ENCODE measurements around the gene ERCC1.
"Not testable (repeated sequence)": the region's sequence is repeated elsewhere in the genome, so short reads cannot be mapped to it uniquely, and the experiment has no call there.

The ERCC1 gene

DNA sequence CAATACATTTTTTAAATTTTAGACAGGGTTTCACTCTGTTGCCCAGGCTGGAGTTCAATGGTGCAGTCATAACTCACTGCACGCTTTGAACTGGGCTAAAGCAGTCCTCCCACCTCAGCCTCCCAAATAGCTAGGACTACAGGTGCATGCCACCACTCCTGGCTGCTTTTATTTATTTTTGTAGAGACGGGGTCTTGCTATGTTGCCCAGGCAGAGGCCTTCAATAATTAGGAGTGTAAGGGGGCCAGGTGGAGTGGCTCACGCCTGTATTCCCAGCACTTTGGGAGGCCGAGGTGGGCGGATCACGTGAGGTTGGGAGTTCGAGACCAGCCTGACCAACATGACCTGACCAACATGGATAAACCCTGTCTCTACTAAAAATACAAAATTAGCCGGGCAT is 8.8 kb upstream of the ERCC1 start:
- H3K4me1 ChIP-seq (ENCODE audit: control insufficient read depth in 1 of 2, insufficient read depth in 2 of 2, low read length in 2 of 2); H3K9ac ChIP-seq (ENCODE audit: low read depth in 1 of 2, low read length in 2 of 2); H3K9me3 ChIP-seq (ENCODE audit: control insufficient read depth in 1 of 2, low read length in 2 of 2); H3K27ac ChIP-seq (ENCODE audit: low read depth, low read length); H3K27me3 ChIP-seq (ENCODE audit: control insufficient read depth in 1 of 2, insufficient read depth in 2 of 2, low read length in 2 of 2); H3K36me3 ChIP-seq (ENCODE audit: control insufficient read depth in 1 of 2, insufficient read depth in 2 of 2, low read length in 2 of 2); H3K4me3 ChIP-seq (ENCODE audit: low read depth in 1 of 2, low read length in 2 of 2): not testable (repeated sequence)

DNA sequence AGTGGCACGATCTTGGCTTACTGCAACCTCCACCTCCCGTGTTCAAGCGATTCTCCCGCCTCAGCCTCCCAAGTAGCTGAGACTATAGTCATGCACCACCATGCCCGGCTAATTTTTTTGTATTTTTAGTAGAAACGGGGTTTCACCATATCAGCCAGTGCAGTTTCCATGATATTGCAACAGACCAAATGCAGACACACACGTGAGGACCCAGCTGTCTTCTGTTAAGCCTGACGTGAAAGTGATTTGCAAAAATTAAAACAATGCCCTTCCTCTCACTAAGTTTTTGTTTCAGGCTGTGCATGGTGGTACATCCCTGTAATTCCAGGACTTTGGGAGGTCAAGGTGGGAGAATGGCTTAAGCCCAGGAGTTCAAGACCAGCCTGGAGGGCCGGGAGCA is 7.3 kb upstream of the ERCC1 start:
- H3K27me3 ChIP-seq (ENCODE audit: control insufficient read depth in 1 of 2, insufficient read depth in 2 of 2, low read length in 2 of 2); H3K9ac ChIP-seq (ENCODE audit: low read depth in 1 of 2, low read length in 2 of 2); H3K9me3 ChIP-seq (ENCODE audit: control insufficient read depth in 1 of 2, low read length in 2 of 2); H3K27ac ChIP-seq (ENCODE audit: low read depth, low read length); H3K36me3 ChIP-seq (ENCODE audit: control insufficient read depth in 1 of 2, insufficient read depth in 2 of 2, low read length in 2 of 2); H3K4me3 ChIP-seq (ENCODE audit: low read depth in 1 of 2, low read length in 2 of 2); H3K4me1 ChIP-seq (ENCODE audit: control insufficient read depth in 1 of 2, insufficient read depth in 2 of 2, low read length in 2 of 2): not testable (repeated sequence)

DNA sequence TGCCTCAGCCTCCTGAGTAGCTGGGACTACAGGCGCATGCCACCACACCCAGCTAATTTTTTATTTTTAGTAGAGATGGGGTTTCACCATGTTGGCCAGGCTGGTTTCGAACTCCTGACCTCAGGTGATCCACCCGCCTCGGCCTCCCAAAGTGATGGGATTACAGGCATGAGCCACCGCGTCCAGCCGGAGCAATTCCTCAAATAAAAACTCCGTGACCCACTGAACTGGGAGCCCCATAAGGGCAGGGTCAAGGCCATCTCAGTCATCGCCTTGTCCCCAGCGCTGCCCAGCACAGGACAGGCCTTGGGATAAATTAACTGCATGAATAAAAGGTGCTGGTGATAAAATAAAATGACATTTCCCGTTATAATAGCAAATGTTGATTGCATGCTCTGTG is 6.2 kb upstream of the ERCC1 start:
- not testable (repeated sequence) for H3K4me3 ChIP-seq (ENCODE audit: low read depth in 1 of 2, low read length in 2 of 2); H3K4me1 ChIP-seq (ENCODE audit: control insufficient read depth in 1 of 2, insufficient read depth in 2 of 2, low read length in 2 of 2); H3K9me3 ChIP-seq (ENCODE audit: control insufficient read depth in 1 of 2, low read length in 2 of 2); H3K27me3 ChIP-seq (ENCODE audit: control insufficient read depth in 1 of 2, insufficient read depth in 2 of 2, low read length in 2 of 2); H3K9ac ChIP-seq (ENCODE audit: low read depth in 1 of 2, low read length in 2 of 2); H3K27ac ChIP-seq (ENCODE audit: low read depth, low read length); H3K36me3 ChIP-seq (ENCODE audit: control insufficient read depth in 1 of 2, insufficient read depth in 2 of 2, low read length in 2 of 2)

DNA sequence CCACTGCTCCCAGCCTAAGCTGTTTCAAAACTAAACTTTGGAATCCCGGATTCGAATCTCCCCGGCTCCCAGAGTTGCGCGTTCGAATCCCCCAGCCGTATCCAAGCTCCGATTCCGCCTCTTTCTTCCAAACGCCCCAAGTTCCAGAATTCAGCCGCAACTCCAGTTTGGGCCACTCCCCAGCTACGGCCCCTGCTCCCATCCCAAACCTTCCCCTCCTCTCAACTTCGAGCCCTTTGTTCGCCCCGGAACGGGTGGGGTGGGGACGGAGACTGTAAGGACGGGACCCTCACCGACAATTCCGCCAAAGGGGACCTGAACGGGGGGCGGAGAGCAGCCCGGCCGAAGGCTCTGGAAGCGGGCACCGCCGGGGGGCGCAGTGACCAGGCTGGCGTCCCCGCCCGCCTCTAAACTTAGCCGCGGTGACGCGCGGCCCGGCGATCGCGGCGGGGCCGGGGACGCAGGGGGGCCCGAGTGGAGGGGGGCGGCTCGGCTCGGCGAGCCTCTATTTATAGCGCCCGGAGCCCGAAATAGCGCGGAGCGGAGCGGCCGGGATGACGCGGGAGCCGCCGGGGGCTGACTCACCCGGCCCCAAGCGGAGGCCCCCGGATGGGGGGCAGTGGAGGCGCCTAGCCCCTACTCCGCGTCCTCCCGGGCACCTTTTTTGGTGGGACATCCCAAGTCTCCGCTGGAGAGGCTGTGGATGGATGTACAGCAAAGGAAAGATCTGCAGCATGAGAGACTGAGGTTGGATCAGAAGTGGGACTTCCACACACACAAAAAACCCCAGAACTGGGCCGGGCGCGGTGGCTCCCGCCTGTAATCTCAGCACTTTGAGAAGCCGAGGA is 4.9 kb upstream of the ERCC1 start:
- H3K9ac ChIP-seq (ENCODE audit: low read depth in 1 of 2, low read length in 2 of 2): peak overlapping the region in 1 of 2 donors; percentile 33
- peaks cover 9 to 14% of the 10 kb centered on the region in 2 donors for H3K4me1 ChIP-seq (ENCODE audit: control insufficient read depth in 1 of 2, insufficient read depth in 2 of 2, low read length in 2 of 2)
- no peaks in the 10 kb centered on the region for H3K9me3 ChIP-seq (ENCODE audit: control insufficient read depth in 1 of 2, low read length in 2 of 2)
- peaks cover 0 to 2% of the 10 kb centered on the region in 2 donors for H3K27me3 ChIP-seq (ENCODE audit: control insufficient read depth in 1 of 2, insufficient read depth in 2 of 2, low read length in 2 of 2)
- no peaks in the 10 kb centered on the region for H3K36me3 ChIP-seq (ENCODE audit: control insufficient read depth in 1 of 2, insufficient read depth in 2 of 2, low read length in 2 of 2)
- no peak overlapping the region for H3K27ac ChIP-seq (ENCODE audit: low read depth, low read length)
- H3K4me3 ChIP-seq (ENCODE audit: low read depth in 1 of 2, low read length in 2 of 2): peak overlapping the region; percentile 52 to 66

DNA sequence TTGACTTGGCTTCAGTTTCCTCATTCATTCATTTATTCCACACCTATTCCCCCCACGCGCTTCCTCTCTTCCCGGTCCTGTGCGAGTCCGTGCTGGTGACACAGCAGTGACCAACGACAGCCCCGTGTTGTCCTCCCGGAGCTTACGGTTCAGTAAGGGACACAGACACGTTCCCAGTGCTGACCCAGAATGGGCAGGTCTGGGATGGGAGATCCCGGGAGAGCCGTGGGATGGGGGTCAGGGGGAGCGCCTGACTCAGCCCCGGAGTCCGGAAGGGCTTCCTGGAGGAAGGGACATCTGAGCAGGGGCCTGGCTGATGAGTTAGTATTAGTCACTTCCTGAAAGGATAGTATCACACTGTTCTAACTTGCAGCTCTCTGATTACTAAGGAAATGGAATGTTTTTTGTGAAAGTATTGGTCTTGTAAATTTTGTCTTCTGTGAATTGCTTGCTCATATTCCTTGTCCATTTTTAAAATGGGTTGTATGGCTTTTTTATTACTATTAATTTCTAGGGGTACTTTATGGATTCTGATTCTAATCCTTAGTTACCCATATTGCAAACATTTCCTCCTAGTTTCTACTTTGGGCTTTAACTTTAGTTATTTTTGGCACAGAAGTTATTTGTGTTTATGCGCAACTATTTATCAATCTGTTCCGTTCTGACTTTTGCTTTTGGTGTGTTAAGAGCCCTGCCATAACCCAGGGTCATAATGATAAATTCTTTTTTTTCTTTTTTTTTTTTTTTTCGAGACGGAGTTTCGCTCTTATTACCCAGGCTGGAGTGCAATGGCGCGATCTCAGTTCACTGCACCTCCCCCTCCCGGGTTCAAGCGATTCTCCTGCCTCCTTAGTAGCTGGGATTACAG is 708 bp upstream of the ERCC1 start:
- Histone ChIP-seq H3K9me3 (ENCODE audit: control insufficient read depth in 1 of 2, low read length in 2 of 2) (no peaks in the 10 kb centered on the region), H3K27ac (ENCODE audit: low read depth, low read length) (peak overlapping the region; percentile 78), H3K27me3 (ENCODE audit: control insufficient read depth in 1 of 2, insufficient read depth in 2 of 2, low read length in 2 of 2) (peaks cover 0 to 1% of the 10 kb centered on the region in 2 donors), H3K9ac (ENCODE audit: low read depth in 1 of 2, low read length in 2 of 2) (peak overlapping the region; percentile 67 to 93), H3K4me1 (ENCODE audit: control insufficient read depth in 1 of 2, insufficient read depth in 2 of 2, low read length in 2 of 2) (peaks cover 15 to 22% of the 10 kb centered on the region in 2 donors), H3K36me3 (ENCODE audit: control insufficient read depth in 1 of 2, insufficient read depth in 2 of 2, low read length in 2 of 2) (peaks cover 3 to 6% of the 10 kb centered on the region in 2 donors), H3K4me3 (ENCODE audit: low read depth in 1 of 2, low read length in 2 of 2) (peak overlapping the region; percentile 64 to 80)

DNA sequence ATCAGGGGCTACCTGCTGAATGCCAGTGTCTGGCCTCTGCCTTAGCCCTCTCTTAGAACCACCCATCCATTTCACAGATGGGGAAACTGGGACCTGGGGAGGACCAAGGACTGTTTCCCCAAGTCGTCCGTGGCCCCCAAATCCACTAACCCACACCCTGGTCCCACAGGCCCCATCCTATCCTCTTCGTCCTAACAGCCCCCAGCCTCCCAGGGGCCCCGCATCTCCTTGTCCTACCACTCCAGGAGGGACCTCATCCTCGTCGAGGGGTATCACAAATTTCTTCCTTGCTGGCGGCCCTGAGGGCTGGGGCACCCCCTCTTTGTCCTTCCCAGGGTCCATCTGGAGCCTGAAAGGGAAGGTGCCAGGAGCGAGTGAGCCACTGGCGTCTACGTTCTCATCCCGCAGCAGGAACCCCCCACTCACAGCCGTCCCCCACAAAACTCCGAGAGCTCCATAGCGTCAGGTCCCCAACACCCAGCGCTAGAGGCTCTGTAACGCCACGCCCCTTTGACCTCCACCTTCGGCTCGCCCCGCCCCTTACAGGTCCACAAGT is 606 bp downstream of the ERCC1 start:
- H3K27ac ChIP-seq (ENCODE audit: low read depth, low read length): peak overlapping the region; percentile 78
- no peaks in the 10 kb centered on the region for H3K9me3 ChIP-seq (ENCODE audit: control insufficient read depth in 1 of 2, low read length in 2 of 2)
- H3K4me3 ChIP-seq (ENCODE audit: low read depth in 1 of 2, low read length in 2 of 2): peak overlapping the region; percentile 64 to 80
- peaks cover 15 to 26% of the 10 kb centered on the region in 2 donors for H3K4me1 ChIP-seq (ENCODE audit: control insufficient read depth in 1 of 2, insufficient read depth in 2 of 2, low read length in 2 of 2)
- H3K27me3 ChIP-seq (ENCODE audit: control insufficient read depth in 1 of 2, insufficient read depth in 2 of 2, low read length in 2 of 2): no peaks in the 10 kb centered on the region
- H3K9ac ChIP-seq (ENCODE audit: low read depth in 1 of 2, low read length in 2 of 2): peak overlapping the region; percentile 81 to 83
- peaks cover 3 to 10% of the 10 kb centered on the region in 2 donors for H3K36me3 ChIP-seq (ENCODE audit: control insufficient read depth in 1 of 2, insufficient read depth in 2 of 2, low read length in 2 of 2)

DNA sequence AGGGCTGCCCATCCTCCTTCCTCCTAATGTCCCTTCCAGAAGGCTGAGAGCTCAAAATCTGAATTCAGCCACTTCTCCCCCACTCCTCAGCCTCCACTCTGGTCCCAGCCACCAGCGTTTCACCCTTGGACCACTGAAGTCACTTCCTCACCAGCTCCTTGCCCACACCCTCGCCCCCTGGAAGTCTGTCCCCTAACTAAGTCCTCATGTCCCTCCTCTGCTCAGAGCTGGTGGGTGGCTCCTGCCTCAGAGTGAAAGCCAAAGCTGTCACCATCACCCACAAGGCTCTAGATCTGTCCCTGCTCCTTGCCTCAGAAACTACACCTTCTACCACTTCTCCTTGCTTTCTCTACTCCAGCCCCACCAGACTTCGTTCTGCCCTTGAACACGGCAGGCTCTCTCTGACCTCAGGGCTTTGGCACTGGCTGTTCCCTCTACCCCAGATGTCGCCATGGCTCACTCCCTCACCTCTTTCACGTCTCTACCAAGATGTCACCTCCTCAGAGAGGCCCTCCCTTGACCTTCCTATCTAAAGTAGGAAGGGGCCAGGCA is 1.7 kb downstream of the ERCC1 start:
- peaks cover 15 to 26% of the 10 kb centered on the region in 2 donors for H3K4me1 ChIP-seq (ENCODE audit: control insufficient read depth in 1 of 2, insufficient read depth in 2 of 2, low read length in 2 of 2)
- no peak overlapping the region for H3K9ac ChIP-seq (ENCODE audit: low read depth in 1 of 2, low read length in 2 of 2)
- no peaks in the 10 kb centered on the region for H3K27me3 ChIP-seq (ENCODE audit: control insufficient read depth in 1 of 2, insufficient read depth in 2 of 2, low read length in 2 of 2)
- H3K4me3 ChIP-seq (ENCODE audit: low read depth in 1 of 2, low read length in 2 of 2): no peak overlapping the region
- no peak overlapping the region for H3K27ac ChIP-seq (ENCODE audit: low read depth, low read length)
- H3K36me3 ChIP-seq (ENCODE audit: control insufficient read depth in 1 of 2, insufficient read depth in 2 of 2, low read length in 2 of 2): peaks cover 7 to 16% of the 10 kb centered on the region in 2 donors
- H3K9me3 ChIP-seq (ENCODE audit: control insufficient read depth in 1 of 2, low read length in 2 of 2): no peaks in the 10 kb centered on the region

DNA sequence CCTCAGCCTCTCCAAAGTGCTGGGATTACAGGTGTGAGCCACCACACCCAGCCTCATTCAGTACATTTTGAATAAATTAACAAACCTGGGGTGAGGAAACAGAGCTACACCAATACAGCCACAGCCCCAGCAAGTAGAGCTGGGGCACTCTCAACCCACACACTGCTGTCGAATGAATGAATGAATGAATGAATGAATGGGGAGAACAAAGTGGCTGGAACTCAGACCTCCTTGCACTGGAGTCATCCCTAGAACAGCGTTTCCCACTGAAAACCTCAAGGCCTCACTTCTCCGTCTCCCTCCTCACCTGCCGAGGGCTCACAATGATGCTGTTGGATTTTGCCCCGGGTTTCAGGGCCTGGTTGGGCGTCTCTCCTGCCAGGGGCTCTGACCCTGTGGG is 2.8 kb downstream of the ERCC1 start:
- Histone ChIP-seq H3K27ac (ENCODE audit: low read depth, low read length) (no peak overlapping the region), H3K9ac (ENCODE audit: low read depth in 1 of 2, low read length in 2 of 2) (no peak overlapping the region), H3K36me3 (ENCODE audit: control insufficient read depth in 1 of 2, insufficient read depth in 2 of 2, low read length in 2 of 2) (peaks cover 9 to 20% of the 10 kb centered on the region in 2 donors), H3K9me3 (ENCODE audit: control insufficient read depth in 1 of 2, low read length in 2 of 2) (no peaks in the 10 kb centered on the region), H3K27me3 (ENCODE audit: control insufficient read depth in 1 of 2, insufficient read depth in 2 of 2, low read length in 2 of 2) (no peaks in the 10 kb centered on the region), H3K4me1 (ENCODE audit: control insufficient read depth in 1 of 2, insufficient read depth in 2 of 2, low read length in 2 of 2) (peaks cover 15 to 26% of the 10 kb centered on the region in 2 donors), H3K4me3 (ENCODE audit: low read depth in 1 of 2, low read length in 2 of 2) (no peak overlapping the region)

DNA sequence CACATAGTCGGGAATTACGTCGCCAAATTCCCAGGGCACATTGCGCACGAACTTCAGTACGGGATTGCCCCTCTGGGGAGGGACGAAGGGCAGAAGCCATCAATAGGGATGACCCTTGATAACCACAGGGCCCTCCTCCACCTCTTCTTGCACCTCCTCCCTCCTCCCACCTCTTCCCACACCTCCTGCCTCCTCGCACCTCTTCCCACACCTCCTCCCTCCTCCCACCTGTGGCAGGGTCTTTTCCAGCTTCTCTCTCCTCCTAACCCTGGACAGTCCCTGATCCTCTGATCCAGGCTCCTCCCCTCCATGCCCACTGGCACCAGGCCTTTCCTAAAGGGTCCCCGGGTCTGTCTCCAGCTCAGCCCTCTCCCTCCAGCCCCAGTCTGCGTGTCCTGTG is 3.4 kb downstream of the ERCC1 start:
- Histone ChIP-seq H3K27me3 (ENCODE audit: control insufficient read depth in 1 of 2, insufficient read depth in 2 of 2, low read length in 2 of 2) (no peaks in the 10 kb centered on the region), H3K9ac (ENCODE audit: low read depth in 1 of 2, low read length in 2 of 2) (no peak overlapping the region), H3K4me1 (ENCODE audit: control insufficient read depth in 1 of 2, insufficient read depth in 2 of 2, low read length in 2 of 2) (peaks cover 15 to 26% of the 10 kb centered on the region in 2 donors), H3K27ac (ENCODE audit: low read depth, low read length) (no peak overlapping the region), H3K4me3 (ENCODE audit: low read depth in 1 of 2, low read length in 2 of 2) (no peak overlapping the region), H3K36me3 (ENCODE audit: control insufficient read depth in 1 of 2, insufficient read depth in 2 of 2, low read length in 2 of 2) (peaks cover 12 to 20% of the 10 kb centered on the region in 2 donors), H3K9me3 (ENCODE audit: control insufficient read depth in 1 of 2, low read length in 2 of 2) (no peaks in the 10 kb centered on the region)
